Measurements from ENCODE around the gene GRIP1. TPM values are rescaled to one million over a fixed set of nuclear protein-coding genes. Genes with fewer than 3 reads are reported as not detected.

GRIP1 gene
- total RNA-seq, 1 experiment from 2014 or later, result 0.77 TPM

DNA sequence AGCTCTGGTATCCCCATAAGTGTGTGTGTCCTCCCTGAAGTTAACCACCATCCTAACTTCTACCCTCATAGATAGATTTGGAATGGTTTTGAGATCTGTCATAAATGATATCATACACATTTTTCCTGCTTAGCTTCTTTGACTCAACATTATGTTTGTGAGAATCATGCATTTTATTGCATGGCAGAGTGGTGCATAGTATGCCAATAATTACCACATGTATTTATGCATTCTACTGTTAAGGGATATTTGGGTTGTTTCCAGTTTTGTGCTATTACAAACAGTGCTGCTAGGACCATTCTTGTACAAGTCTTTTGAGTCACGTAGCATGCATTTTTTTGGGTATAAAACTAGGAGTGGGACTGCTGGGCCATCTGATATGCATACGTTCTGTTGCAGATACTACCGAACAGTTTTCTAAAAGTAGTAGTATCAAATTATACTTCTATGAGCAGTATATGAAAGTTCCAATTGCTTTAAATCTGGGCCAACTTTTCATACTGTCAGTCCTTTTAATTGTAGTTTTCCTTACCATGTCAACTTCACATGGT, 13.4 kb downstream of the GRIP1 start:
- in situ Hi-C loops (cut with HindIII; ENCODE audit: low pct_unique_long_range_greater_than_20kb, low sequenced_read_pairs), result no loop called here
- no peak for DNase-seq (ENCODE audit: low read depth, low spot score)

DNA sequence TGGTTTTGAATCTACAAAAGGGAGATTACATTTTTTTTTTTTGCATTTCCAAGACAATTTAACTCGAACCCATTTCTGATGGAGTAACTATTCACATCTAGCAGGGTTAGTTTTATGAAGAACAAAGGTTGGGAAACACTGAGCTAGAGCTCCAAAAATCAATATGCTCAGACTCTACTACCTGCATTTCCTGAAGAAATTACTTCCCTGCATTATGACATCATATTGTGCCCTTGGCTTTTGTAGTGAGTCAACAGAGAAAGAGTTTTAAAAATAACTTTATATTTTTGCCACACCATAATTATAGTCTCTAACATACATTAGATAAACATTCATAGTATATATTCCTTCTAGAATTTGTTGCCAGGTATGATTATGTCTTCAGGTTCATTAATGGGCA, 14.8 kb downstream of the GRIP1 start:
- DNase-seq (ENCODE audit: low read depth, low spot score), result no peak
- in situ Hi-C loops (cut with HindIII; ENCODE audit: low pct_unique_long_range_greater_than_20kb, low sequenced_read_pairs), result no loop called here

DNA sequence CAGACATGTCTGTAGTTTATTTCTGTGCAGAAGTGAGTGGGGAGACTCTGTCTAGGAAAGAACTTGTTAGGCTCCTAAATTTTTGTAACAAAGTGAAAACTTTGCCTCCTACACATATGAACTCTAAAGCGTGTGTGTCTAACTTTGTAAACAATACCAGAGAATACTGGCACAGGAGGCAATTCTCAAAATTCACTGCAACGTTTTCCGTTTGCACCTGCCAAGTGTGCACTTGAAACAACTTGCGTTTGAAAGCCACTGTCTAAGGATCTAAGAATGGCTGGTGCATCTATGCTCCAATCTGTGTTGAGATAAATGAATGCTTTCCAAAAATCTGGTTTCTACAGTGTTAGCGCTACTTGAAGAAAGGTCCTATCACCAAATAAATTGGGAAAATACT, 15.3 kb downstream of the GRIP1 start:
- in situ Hi-C loops (cut with HindIII; ENCODE audit: low pct_unique_long_range_greater_than_20kb, low sequenced_read_pairs), result no loop called here
- DNase-seq (ENCODE audit: low read depth, low spot score), result no peak

DNA sequence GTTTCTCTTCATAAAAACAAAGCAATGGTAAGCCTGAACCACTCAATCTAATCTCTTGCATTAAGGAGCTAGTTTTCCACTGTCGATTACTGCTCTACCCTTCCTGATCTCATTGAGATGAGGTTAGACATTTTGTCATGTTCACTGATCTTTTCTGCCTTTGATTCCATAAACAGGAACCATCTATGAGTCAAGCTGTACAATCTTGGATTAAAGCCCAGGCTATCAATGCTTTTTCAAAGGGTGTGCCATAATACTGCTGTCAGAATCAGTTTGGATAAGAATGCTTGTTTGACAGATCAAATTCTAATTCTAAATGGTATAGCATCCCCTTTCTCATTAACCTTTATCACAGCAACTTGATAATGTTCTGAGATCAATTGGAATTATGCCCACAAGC, 16.1 kb downstream of the GRIP1 start:
- in situ Hi-C loops (cut with HindIII; ENCODE audit: low pct_unique_long_range_greater_than_20kb, low sequenced_read_pairs), result no loop called here
- no peak for DNase-seq (ENCODE audit: low read depth, low spot score)

DNA sequence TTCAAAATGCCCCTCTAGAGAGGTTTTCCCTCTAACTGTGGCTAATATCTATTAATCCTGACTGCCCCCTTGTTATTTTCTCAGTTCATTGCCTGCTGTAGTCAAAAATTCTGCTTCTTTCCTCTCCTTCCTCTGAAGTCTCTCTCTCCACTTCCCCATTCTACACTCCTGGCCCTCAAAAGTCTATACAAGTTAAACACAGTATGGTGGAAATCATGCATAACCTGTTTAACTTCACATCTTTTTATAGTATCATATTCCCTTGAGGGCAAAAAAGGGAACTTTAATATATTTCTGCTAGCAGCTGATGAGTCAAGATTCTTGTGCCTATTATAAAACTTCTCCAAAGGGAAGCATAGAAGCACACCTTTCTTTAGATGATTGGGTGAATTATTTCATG, 16.7 kb downstream of the GRIP1 start:
- DNase-seq (ENCODE audit: low read depth, low spot score), result no peak
- in situ Hi-C loops (cut with HindIII; ENCODE audit: low pct_unique_long_range_greater_than_20kb, low sequenced_read_pairs), result no loop called here

DNA sequence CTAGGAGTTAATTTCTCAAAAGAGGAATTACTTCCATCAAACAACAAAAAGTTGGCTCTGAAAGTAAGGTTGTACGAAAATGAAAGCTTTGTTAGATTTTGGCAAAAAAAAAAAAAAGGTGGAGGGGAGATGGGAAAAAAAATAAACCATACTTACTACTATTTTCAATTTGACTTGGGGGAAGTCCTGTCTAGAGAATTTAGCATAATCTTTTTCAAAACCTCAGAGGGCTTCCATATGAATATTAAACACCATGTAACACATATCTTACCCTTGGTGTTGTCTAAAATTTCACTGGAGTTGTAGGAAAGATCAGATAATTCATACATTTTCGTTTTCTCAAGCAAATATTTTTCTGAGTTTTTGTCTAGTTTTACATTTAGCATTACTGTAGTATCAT, 17.5 kb downstream of the GRIP1 start:
- no peak for DNase-seq (ENCODE audit: low read depth, low spot score)
- in situ Hi-C loops (cut with HindIII; ENCODE audit: low pct_unique_long_range_greater_than_20kb, low sequenced_read_pairs), result no loop called here

DNA sequence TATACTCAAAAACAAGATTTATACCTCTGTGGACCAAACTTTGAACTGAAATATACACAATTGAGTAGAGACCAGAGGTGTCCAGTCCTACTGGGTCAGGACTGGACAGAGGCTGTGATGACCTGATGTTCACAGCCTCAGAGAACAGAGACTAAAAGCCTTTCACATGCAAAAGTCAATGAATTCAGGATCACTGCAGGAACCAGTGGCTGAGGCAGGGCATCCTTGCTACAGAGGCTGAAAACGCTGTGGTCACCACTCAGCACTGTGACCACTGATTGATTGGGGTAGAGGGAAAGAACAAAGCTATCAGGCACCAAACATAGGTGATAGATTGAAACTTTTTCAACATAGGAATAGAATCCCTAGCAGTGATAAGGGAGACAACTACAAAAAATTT, 25.1 kb downstream of the GRIP1 start:
- DNase-seq (ENCODE audit: low read depth, low spot score), result no peak
- in situ Hi-C loops (cut with HindIII; ENCODE audit: low pct_unique_long_range_greater_than_20kb, low sequenced_read_pairs), result no loop called here

DNA sequence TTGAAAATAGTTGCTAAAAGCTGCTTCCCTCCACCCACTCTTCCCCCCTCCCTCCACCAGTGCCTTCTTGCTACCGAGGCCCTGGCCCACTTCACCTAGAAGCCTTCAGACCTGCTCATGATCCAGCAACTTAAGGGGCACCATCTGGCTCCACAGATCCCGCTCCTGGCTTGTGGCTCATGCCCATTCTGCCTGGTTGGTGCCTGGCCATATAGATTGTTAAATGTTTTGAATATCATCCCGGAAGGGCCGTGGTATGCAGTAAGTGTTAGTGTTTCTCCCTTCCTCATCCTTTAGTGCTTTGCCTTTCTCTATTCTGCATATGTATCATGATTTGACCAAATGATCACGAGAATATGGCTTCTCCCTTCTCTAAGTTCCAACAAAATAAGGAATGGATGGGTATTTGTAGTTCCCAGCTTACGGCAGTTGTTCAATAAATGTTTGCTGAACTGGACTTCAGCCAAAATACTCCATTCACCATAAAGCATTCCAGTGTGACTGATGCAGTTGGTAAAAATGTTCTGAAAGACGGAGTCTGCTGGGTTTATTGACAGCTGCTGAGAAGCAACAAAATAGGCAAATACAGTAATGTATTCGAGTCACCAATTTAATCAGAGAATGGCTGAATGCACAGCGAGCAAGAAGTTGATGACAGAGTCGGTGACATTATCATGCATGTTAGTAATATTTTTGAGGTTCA, 30.7 kb downstream of the GRIP1 start:
- in situ Hi-C loops (cut with HindIII; ENCODE audit: low pct_unique_long_range_greater_than_20kb, low sequenced_read_pairs), result no loop called here
- no peak for DNase-seq (ENCODE audit: low read depth, low spot score)

DNA sequence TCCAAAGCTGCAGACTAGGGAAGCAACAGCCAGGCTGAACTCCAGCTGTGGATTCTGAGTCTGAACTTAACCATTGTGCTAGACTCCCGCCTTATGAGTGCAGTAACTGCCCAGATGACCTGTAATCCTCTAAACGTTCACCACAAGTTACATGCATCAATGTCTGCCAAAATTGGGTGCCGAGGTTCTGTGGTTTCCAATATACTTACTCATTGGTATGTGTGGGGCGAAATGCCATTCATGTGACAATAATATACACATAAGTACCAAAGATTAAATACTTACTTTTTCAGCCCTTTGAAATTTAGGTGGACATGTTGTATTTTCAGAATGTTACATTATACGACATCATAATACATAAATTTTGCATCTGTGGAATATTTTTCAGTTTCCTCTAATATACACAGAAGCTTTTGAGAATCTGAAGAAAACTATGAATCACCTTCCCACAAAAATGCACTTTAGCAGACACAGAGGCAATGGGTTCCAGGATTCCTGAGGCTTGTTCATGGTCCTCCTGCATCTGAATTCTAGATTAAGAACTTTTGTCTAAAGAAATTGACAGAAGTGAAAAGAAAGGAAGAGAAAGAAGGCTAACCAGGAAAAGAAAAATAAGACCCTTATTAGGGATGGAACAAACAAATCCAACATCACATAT, 31.7 kb downstream of the GRIP1 start:
- DNase-seq (ENCODE audit: low read depth, low spot score), result peak; percentile 3
- in situ Hi-C loops (cut with HindIII; ENCODE audit: low pct_unique_long_range_greater_than_20kb, low sequenced_read_pairs), result no loop called here

DNA sequence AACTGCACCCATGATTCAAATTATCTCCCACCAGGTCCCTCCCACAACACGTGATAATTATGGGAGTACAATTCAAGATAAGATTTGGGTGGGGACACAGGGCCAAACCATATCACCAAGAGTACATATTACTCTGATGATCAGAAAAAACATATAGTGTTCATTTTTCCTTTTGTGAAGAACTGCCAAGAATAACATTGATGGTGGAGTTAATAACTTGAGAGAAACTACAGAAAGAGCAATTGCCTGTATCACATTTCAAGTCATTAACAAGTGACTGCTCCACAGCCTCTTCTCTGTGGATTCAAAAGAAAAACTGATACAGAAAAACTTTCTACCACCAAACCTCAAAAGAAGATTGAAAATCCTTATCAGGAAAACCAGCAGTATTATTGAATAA, 34.7 kb downstream of the GRIP1 start:
- in situ Hi-C loops (cut with HindIII; ENCODE audit: low pct_unique_long_range_greater_than_20kb, low sequenced_read_pairs), result no loop called here
- DNase-seq (ENCODE audit: low read depth, low spot score), result no peak

DNA sequence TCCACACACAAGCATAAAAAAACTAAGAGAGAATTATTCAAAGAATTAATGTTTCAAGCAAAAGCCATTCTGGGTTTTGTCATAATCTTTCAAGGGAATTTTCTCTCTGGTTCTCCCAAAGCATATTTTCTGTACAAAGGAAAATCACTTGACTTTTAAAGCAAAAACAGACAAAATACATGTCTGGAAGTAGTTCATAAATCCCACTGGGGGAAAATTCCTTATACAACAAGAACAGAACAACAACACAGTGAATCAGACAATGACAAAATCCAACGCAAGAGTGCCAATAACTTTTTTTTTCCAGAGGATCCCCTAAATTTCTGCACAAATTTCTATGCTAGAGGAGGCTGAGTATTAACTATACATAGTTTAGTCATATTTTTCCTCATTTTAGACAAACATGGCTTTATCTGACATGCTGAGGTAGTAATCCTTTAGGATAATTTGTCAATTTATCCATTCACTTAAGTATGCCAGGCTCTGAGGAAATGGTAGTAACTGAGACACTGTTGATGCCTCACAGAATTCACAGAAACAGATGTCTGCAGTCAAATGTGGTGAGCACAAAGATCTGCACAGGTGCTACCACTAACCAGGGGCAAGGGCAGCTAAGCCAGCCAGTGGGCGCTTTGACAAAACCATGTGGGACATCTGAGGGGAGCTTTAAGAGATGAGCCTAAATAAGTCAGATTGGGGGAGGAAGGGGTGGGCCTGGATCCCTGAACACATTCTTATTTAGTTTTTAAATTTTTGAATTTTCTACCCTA, 38.0 kb downstream of the GRIP1 start:
- in situ Hi-C loops (cut with HindIII; ENCODE audit: low pct_unique_long_range_greater_than_20kb, low sequenced_read_pairs), result no loop called here
- no peak for DNase-seq (ENCODE audit: low read depth, low spot score)

DNA sequence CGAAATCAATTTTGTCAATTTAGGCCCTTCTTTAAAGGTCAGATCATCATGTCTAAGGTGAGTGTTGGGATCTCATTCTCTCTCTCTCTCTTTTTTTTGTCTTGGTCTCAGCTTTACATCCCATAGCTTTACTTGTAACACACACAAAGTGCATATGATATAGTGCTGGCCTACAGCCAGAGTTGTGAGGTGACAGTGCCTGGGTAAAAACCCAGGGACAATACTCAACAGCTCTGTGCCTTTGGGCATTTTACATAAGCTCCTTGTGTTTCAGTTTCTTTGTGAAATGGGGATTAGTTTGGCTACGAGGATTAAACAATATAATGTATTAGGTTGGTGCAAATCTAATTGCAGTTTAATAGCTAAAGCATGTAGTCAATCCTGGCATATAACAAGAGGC, 40.2 kb downstream of the GRIP1 start:
- in situ Hi-C loops (cut with HindIII; ENCODE audit: low pct_unique_long_range_greater_than_20kb, low sequenced_read_pairs), result no loop called here
- DNase-seq (ENCODE audit: low read depth, low spot score), result no peak

DNA sequence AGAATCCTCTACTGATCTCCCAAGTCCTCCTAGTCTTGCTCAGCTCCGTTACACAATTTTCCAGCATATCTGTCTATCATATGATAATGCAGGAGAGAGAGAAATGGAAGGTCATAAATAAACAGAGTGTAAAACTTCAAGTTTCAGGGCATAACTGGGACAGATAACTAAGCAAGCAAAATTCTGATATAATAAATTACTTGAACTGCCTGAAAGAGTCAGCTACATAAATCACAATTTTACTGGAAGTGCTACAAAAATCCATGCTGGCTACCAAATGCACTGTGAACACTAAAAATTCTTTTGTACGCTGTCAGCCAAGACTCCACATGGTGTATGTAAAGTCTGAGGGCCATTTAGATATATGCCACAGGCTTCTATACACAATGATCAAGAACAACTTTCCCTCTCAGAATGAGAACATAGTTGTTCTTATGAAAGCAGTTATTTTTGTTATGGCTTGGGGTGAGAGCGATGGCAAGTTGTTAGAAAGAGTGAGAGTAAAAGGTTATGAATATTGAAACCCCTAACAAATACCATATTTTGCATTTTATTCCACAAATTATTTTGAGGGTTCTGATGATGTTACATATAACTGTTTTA, 41.1 kb downstream of the GRIP1 start:
- DNase-seq (ENCODE audit: low read depth, low spot score), result no peak
- in situ Hi-C loops (cut with HindIII; ENCODE audit: low pct_unique_long_range_greater_than_20kb, low sequenced_read_pairs), result no loop called here

DNA sequence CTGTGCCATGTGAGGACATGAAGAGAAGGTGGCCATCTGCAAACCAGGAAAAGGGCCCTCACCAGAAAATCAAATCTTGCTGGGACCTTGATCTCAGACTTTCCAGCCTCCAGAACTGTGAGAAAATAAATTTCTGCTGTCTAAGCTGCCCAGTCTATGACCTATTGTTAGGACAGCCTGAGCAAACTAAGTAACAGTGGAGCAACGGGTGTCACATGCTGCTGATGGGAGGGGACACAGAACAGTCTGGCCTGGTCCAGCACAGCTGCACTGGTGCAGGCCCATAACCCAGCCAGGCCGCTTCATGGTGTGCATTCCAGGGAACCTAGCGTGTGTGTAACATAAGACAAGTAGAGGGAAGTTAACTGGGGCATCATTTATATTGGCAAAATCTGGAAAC, 42.1 kb downstream of the GRIP1 start:
- no peak for DNase-seq (ENCODE audit: low read depth, low spot score)
- in situ Hi-C loops (cut with HindIII; ENCODE audit: low pct_unique_long_range_greater_than_20kb, low sequenced_read_pairs), result no loop called here

DNA sequence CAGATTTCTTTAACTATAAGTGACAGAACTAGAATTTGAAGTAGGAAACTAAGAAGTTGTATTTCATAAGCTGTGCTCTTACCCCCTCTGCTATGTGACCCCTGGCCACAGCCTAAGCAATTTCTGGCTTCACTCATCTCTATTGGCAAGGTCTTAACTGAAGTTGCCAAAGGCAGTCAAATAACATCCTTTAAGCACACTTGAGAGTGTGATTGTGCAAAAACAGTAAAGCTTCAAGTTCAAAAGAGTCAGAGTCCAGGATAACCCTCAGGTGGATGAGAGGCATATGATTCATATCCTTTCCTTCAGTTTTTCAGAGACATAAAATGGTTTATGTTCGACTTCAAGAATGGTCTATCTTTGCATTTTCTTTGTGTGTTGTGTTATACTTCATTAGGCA, 45.2 kb downstream of the GRIP1 start:
- in situ Hi-C loops (cut with HindIII; ENCODE audit: low pct_unique_long_range_greater_than_20kb, low sequenced_read_pairs), result no loop called here
- DNase-seq (ENCODE audit: low read depth, low spot score), result no peak

DNA sequence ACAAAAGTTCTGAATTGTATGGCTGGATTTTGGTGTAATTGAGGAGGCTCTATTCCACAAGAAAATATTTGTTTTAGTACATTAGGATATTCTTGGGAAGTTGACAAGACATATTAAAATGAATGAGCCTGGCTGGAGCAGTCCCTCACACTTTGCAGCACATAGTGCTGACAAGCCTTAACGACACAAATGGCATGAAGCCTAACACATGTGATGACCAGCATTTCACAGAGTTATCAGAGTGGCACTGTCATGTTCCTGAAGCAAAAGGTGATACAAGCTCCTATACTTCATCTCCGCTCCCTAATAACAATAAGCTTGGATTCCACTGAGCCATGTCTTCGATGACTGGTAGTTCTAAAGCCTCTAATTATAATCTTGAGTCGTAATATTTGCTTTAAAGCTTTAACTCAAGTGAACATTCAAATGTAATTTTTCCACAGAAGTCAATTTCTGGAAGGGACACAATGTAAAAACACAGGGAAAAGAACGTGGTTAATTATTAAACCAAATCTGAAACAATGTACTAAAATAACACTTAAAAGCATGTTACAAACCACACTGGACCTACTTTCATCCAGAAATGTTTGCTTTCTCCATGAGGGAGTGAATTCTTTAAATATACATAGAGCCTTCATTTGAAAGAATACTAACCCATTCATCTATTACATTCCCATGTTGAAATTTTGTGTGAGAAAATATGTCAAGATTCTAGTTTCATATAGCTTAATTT, 49.6 kb downstream of the GRIP1 start:
- in situ Hi-C loops (cut with HindIII; ENCODE audit: low pct_unique_long_range_greater_than_20kb, low sequenced_read_pairs), result no loop called here
- no peak for DNase-seq (ENCODE audit: low read depth, low spot score)

DNA sequence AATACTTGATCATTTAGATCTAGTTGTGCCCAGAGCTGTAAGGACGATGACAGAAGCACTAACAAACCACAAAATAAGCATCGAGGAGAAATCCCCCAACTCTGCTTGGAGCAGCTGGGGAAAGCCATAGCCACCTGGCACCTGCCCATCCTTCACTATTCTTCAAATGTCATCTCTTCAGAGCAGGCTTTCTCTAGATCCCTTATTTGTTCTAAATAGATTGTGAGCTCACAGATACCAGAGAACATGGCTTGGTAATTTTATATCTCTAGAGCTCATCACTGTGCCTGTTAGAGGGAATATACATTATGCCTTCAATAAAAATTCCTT, 50.9 kb downstream of the GRIP1 start:
- in situ Hi-C loops (cut with HindIII; ENCODE audit: low pct_unique_long_range_greater_than_20kb, low sequenced_read_pairs), result no loop called here
- no peak for DNase-seq (ENCODE audit: low read depth, low spot score)

Measured in SK-MEL-5 (cell line).